Immature natural killer cell (primary cell): Measurements from ENCODE around the gene MYH14. TPM values are rescaled to one million over a fixed set of nuclear protein-coding genes. Genes with fewer than 3 reads are reported as not detected.

Experiments
- DNase-seq, 3 donors: peaks; one replicate each; pipeline ENCODE4 v3.0.0; 2022; ENCODE audit warnings: mixed read lengths in 1 of 3
- H3K27ac Mint-ChIP-seq, 6 donors: one replicate each; pipeline ENCODE4 v1.8.0; 2020; ENCODE audit warnings: mixed read lengths in 6 of 6, mild to moderate bottlenecking in 5 of 6, inconsistent platforms in 4 of 6, moderate library complexity in 3 of 6
- H3K27me3 Mint-ChIP-seq, 3 donors: one replicate each; pipeline ENCODE4 v1.8.0; 2020 to 2021; ENCODE audit warnings: low read depth in 3 of 3, mild to moderate bottlenecking in 3 of 3, mixed read lengths in 3 of 3, moderate library complexity in 3 of 3, inconsistent platforms in 1 of 3
- H3K36me3 Mint-ChIP-seq, 3 donors: one replicate each; pipeline ENCODE4 v1.8.0; 2020; ENCODE audit warnings: mixed read lengths in 3 of 3, inconsistent platforms in 2 of 3, mild to moderate bottlenecking in 2 of 3
- H3K4me1 Mint-ChIP-seq, 2 donors: one replicate each; pipeline ENCODE4 v1.8.0; 2020; ENCODE audit warnings: inconsistent platforms in 2 of 2, mild to moderate bottlenecking in 2 of 2, mixed read lengths in 2 of 2, moderate library complexity in 1 of 2
- H3K4me3 Mint-ChIP-seq, 5 donors: one replicate each; pipeline ENCODE4 v1.8.0; 2020; ENCODE audit warnings: mild to moderate bottlenecking in 5 of 5, mixed read lengths in 5 of 5, inconsistent platforms in 3 of 5, moderate library complexity in 3 of 5
- H3K9me3 Mint-ChIP-seq, 6 donors: one replicate each; pipeline ENCODE4 v1.8.0; 2020; ENCODE audit warnings: mild to moderate bottlenecking in 6 of 6, mixed read lengths in 6 of 6, inconsistent platforms in 4 of 6, moderate library complexity in 3 of 6
- polyA plus RNA-seq, 3 donors: library from polyadenylated mRNA; unstranded; fragments of 300-500 nt; fragmentation: Illumina TruSeq; gene quantifications; one replicate each; pipeline ENCODE4 v1.2.3, GENCODE V29; 2021

The MYH14 gene
- polyA plus RNA-seq: not detected

- Mint-ChIP-seq H3K36me3 (no peaks in the 10 kb centered on the region), H3K27me3 (peaks cover 9 to 30% (median 15%) of the 10 kb centered on the region in 3 donors), H3K9me3 (no peaks in the 10 kb centered on the region), H3K4me1 (peaks cover 0 to 2% of the 10 kb centered on the region in 2 donors), H3K27ac (no peak within 1 kb of the TSS), H3K4me3 (peak within 1 kb of the TSS in 2 of 5 donors; percentile 36 to 38)
- DNase-seq: peak; percentile 16 to 27 (median 18)
Observed at GRCh38 chr19:50203281-50204080, at the start of gene MYH14. TSS of gene MYH14 (plus strand) at chr19:50203622. CDS start at chr19:50210366, 6,744 bp downstream.

- no peak for DNase-seq
- H3K36me3 Mint-ChIP-seq: peaks cover 0 to 3% (median 0%) of the 10 kb centered on the region in 3 donors
- peaks cover 3 to 10% (median 3%) of the 10 kb centered on the region in 3 donors for H3K27me3 Mint-ChIP-seq
- H3K27ac Mint-ChIP-seq: no peak overlapping the region
- peaks cover 0 to 8% (median under 1%) of the 10 kb centered on the region in 6 donors for H3K9me3 Mint-ChIP-seq
- H3K4me1 Mint-ChIP-seq: no peaks in the 10 kb centered on the region
- H3K4me3 Mint-ChIP-seq: no peak overlapping the region
Observed at GRCh38 chr19:50154529-50154928, 48.9 kb upstream of the MYH14 start.

GRCh38 chr19:50155520-50156109 lies 47.8 kb upstream of the MYH14 start:
- Mint-ChIP-seq H3K36me3 (peaks cover 0 to 3% (median 0%) of the 10 kb centered on the region in 3 donors), H3K4me1 (no peaks in the 10 kb centered on the region), H3K4me3 (no peak overlapping the region), H3K27ac (no peak overlapping the region), H3K27me3 (peaks cover 3 to 5% (median 3%) of the 10 kb centered on the region in 3 donors), H3K9me3 (peaks cover 0 to 8% (median under 1%) of the 10 kb centered on the region in 6 donors)
- no peak for DNase-seq

- Mint-ChIP-seq H3K27ac (no peak overlapping the region), H3K9me3 (peaks cover 0 to 8% (median under 1%) of the 10 kb centered on the region in 6 donors), H3K36me3 (peaks cover 0 to 3% (median 0%) of the 10 kb centered on the region in 3 donors)
Observed at GRCh38 chr19:50158577-50158976, 44.8 kb upstream of the MYH14 start.

GRCh38 chr19:50159078-50159477 lies 44.3 kb upstream of the MYH14 start:
- H3K4me1 Mint-ChIP-seq: no peaks in the 10 kb centered on the region
- H3K27me3 Mint-ChIP-seq: peaks cover 0 to 3% (median 1%) of the 10 kb centered on the region in 3 donors
- H3K4me3 Mint-ChIP-seq: no peak overlapping the region
- peaks cover 0 to 8% (median under 1%) of the 10 kb centered on the region in 6 donors for H3K9me3 Mint-ChIP-seq
- H3K27ac Mint-ChIP-seq: no peak overlapping the region
- DNase-seq: no peak
- peaks cover 0 to 3% (median 0%) of the 10 kb centered on the region in 3 donors for H3K36me3 Mint-ChIP-seq

More at GRCh38 chr19:50158577-50158976, 44.8 kb upstream of the MYH14 start:
- no peak overlapping the region for H3K4me3 Mint-ChIP-seq
- no peak for DNase-seq
- H3K27me3 Mint-ChIP-seq: peaks cover 1 to 3% (median 3%) of the 10 kb centered on the region in 3 donors
- H3K4me1 Mint-ChIP-seq: no peaks in the 10 kb centered on the region

- Mint-ChIP-seq H3K36me3 (no peaks in the 10 kb centered on the region), H3K27ac (no peak within 1 kb of the TSS), H3K27me3 (peaks cover 0 to 3% (median 2%) of the 10 kb centered on the region in 3 donors), H3K9me3 (peaks cover 0 to 7% (median 0%) of the 10 kb centered on the region in 6 donors), H3K4me1 (no peaks in the 10 kb centered on the region), H3K4me3 (no peak within 1 kb of the TSS)
- DNase-seq: no peak
Observed at GRCh38 chr19:50162988-50163387, 40.4 kb upstream of the MYH14 start, which contains the start of gene IZUMO2. TSS of gene IZUMO2 (minus strand) at chr19:50163281. CDS start at chr19:50163194, 87 bp downstream.

GRCh38 chr19:50167314-50167721 lies 36.1 kb upstream of the MYH14 start:
- Mint-ChIP-seq H3K4me3 (no peak overlapping the region), H3K9me3 (no peaks in the 10 kb centered on the region), H3K36me3 (no peaks in the 10 kb centered on the region), H3K27me3 (peaks cover 0 to 10% (median 2%) of the 10 kb centered on the region in 3 donors), H3K27ac (no peak overlapping the region), H3K4me1 (no peaks in the 10 kb centered on the region)
- DNase-seq: no peak

- Mint-ChIP-seq H3K9me3 (peaks cover 0 to 2% (median 0%) of the 10 kb centered on the region in 6 donors), H3K27me3 (peaks cover 2 to 11% (median 3%) of the 10 kb centered on the region in 3 donors), H3K27ac (no peak overlapping the region), H3K4me1 (no peaks in the 10 kb centered on the region), H3K36me3 (no peaks in the 10 kb centered on the region), H3K4me3 (no peak overlapping the region)
- no peak for DNase-seq
Observed at GRCh38 chr19:50171752-50172151, 31.7 kb upstream of the MYH14 start.

- Mint-ChIP-seq H3K27ac (no peak overlapping the region), H3K9me3 (peaks cover 0 to 2% (median 0%) of the 10 kb centered on the region in 6 donors), H3K4me3 (no peak overlapping the region), H3K36me3 (no peaks in the 10 kb centered on the region), H3K4me1 (no peaks in the 10 kb centered on the region), H3K27me3 (peaks cover 2 to 11% (median 3%) of the 10 kb centered on the region in 3 donors)
- DNase-seq: no peak
Observed at GRCh38 chr19:50172726-50173125, 30.7 kb upstream of the MYH14 start.

- Mint-ChIP-seq H3K4me3 (no peak overlapping the region), H3K4me1 (no peaks in the 10 kb centered on the region), H3K36me3 (no peaks in the 10 kb centered on the region), H3K9me3 (peaks cover 0 to 2% (median 0%) of the 10 kb centered on the region in 6 donors), H3K27me3 (peaks cover 2 to 11% (median 3%) of the 10 kb centered on the region in 3 donors), H3K27ac (no peak overlapping the region)
- no peak for DNase-seq
Observed at GRCh38 chr19:50173127-50173526, 30.3 kb upstream of the MYH14 start.

- H3K36me3 Mint-ChIP-seq: peaks cover 0 to 3% (median 0%) of the 10 kb centered on the region in 3 donors
Observed at GRCh38 chr19:50174100-50174793, 29.2 kb upstream of the MYH14 start.

GRCh38 chr19:50175924-50176323 lies 27.5 kb upstream of the MYH14 start:
- no peak overlapping the region for H3K27ac Mint-ChIP-seq
- peaks cover 0 to 3% (median 0%) of the 10 kb centered on the region in 3 donors for H3K36me3 Mint-ChIP-seq
- no peaks in the 10 kb centered on the region for H3K4me1 Mint-ChIP-seq
- H3K9me3 Mint-ChIP-seq: peaks cover 0 to 2% (median 0%) of the 10 kb centered on the region in 6 donors
- no peak overlapping the region for H3K4me3 Mint-ChIP-seq
- DNase-seq: no peak
- peaks cover 2 to 10% (median 3%) of the 10 kb centered on the region in 3 donors for H3K27me3 Mint-ChIP-seq

More at GRCh38 chr19:50174100-50174793, 29.2 kb upstream of the MYH14 start:
- Mint-ChIP-seq H3K4me1 (no peaks in the 10 kb centered on the region), H3K9me3 (peaks cover 0 to 2% (median 0%) of the 10 kb centered on the region in 6 donors), H3K27me3 (peaks cover 2 to 10% (median 3%) of the 10 kb centered on the region in 3 donors), H3K4me3 (no peak overlapping the region), H3K27ac (no peak overlapping the region)
- DNase-seq: no peak

GRCh38 chr19:50176775-50177174 lies 26.6 kb upstream of the MYH14 start:
- Mint-ChIP-seq H3K4me1 (no peaks in the 10 kb centered on the region), H3K4me3 (no peak overlapping the region), H3K36me3 (peaks cover 0 to 3% (median 0%) of the 10 kb centered on the region in 3 donors), H3K27me3 (peaks cover 2 to 9% (median 3%) of the 10 kb centered on the region in 3 donors), H3K27ac (no peak overlapping the region), H3K9me3 (peaks cover 0 to 2% (median 0%) of the 10 kb centered on the region in 6 donors)
- DNase-seq: no peak
